ENCODE results near the gene ETV7.

ETV7 gene

DNA sequence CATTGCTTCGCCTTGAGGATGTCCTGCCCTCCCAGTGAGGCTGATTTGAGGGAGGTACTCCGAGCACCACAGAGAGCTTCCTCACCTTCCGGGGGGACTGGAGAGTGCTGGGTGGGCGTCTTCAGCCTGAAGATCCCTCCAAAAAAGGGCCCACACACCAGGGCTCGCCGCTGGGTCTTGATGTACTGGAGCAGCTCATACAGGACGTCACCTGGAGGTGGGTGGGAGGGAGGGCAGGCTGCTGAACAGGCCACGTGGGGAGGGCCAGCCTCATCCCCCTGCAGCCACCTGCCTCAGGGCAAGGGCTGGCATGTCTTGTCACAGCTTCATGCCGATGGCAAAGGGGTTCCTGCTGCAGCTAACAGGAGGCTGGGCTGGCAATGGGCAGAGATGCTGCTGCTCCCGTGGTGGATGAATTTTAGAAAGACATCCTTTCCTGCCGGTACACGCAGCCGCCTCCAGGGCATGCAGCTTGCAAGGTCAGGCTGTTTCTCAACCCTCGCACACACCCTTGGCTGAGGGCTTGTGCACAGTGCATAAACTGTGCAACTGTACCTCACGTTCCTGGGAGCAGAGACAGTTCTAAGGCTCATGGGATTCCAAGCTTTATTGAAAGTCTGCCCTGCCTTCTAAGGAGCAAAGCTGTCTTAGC, 14.0 kb downstream of the ETV7 start:
- TF ChIP-seq, protein P1, sequence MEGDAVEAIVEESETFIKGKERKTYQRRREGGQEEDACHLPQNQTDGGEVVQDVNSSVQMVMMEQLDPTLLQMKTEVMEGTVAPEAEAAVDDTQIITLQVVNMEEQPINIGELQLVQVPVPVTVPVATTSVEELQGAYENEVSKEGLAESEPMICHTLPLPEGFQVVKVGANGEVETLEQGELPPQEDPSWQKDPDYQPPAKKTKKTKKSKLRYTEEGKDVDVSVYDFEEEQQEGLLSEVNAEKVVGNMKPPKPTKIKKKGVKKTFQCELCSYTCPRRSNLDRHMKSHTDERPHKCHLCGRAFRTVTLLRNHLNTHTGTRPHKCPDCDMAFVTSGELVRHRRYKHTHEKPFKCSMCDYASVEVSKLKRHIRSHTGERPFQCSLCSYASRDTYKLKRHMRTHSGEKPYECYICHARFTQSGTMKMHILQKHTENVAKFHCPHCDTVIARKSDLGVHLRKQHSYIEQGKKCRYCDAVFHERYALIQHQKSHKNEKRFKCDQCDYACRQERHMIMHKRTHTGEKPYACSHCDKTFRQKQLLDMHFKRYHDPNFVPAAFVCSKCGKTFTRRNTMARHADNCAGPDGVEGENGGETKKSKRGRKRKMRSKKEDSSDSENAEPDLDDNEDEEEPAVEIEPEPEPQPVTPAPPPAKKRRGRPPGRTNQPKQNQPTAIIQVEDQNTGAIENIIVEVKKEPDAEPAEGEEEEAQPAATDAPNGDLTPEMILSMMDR (IDR thresholded peaks at IDR 0.05; ENCODE audit: insufficient read depth, low read length, poor library complexity, severe bottlenecking): no peak
- H3K36me3 ChIP-seq (ENCODE audit: control insufficient read depth, insufficient read depth, low read length): no peaks in the 10 kb centered on the region; the same call in 1 of the 2 replicates
- no peak for DNase-seq (ENCODE audit: extremely low read depth, insufficient read length)
- H3K4me3 ChIP-seq (replicated peaks; ENCODE audit: low read depth, low read length): no peak overlapping the region
- H3K27me3 ChIP-seq (replicated peaks; ENCODE audit: control insufficient read depth, insufficient read depth, low read length): no peaks in the 10 kb centered on the region

DNA sequence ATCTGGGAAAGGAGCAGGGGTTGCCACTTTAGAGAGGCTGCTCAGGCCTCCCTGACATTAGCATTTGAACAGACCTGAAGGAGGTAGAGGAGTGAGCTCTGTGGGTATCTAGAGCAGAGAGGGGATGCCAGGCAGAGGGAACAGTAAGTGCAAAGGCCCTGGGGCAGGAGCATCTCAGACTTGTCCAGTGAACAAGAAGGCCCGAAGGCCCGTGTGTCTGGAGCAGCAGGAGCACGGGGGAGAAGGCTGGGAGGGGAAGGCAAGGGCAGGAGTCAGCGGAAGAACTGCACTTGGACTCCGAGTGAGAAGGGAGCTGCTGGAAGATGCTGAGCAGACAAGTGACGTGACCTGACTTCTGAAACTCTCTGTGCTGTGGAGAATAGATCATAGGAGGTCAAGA, 15.4 kb downstream of the ETV7 start:
- no peak for DNase-seq (ENCODE audit: extremely low read depth, insufficient read length)
- TF ChIP-seq, protein P1 (IDR thresholded peaks at IDR 0.05; ENCODE audit: insufficient read depth, low read length, poor library complexity, severe bottlenecking): no peak
- no peak overlapping the region for H3K4me3 ChIP-seq (replicated peaks; ENCODE audit: low read depth, low read length)
- H3K36me3 ChIP-seq (ENCODE audit: control insufficient read depth, insufficient read depth, low read length): no peaks in the 10 kb centered on the region; the same call in 1 of the 2 replicates
- no peaks in the 10 kb centered on the region for H3K27me3 ChIP-seq (replicated peaks; ENCODE audit: control insufficient read depth, insufficient read depth, low read length)

DNA sequence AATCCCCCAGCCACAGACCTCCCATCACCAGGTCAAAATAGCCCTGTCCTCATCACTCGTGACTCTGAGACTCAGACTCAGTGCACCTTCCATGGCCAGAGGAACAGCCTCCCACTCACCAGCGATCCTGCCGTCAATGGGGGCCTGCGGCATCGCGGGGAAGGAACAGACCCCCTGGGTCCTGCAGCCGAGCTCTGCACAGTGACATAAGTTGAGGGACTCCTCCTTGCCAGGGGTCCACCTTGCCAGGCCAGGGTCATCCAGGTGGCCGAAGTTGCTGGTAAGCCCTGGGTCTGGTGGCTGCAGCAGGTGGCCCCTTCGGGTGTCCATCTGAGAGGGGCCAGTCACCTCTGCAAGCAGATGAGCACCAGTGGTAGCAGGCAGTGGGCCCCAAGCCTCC, 16.3 kb downstream of the ETV7 start:
- DNase-seq (ENCODE audit: extremely low read depth, insufficient read length): no peak
- no peaks in the 10 kb centered on the region for H3K27me3 ChIP-seq (replicated peaks; ENCODE audit: control insufficient read depth, insufficient read depth, low read length)
- no peaks in the 10 kb centered on the region; the same call in none of the 2 replicates for H3K36me3 ChIP-seq (ENCODE audit: control insufficient read depth, insufficient read depth, low read length)
- H3K4me3 ChIP-seq (replicated peaks; ENCODE audit: low read depth, low read length): no peak overlapping the region
- TF ChIP-seq, protein P1 (IDR thresholded peaks at IDR 0.05; ENCODE audit: insufficient read depth, low read length, poor library complexity, severe bottlenecking): no peak

DNA sequence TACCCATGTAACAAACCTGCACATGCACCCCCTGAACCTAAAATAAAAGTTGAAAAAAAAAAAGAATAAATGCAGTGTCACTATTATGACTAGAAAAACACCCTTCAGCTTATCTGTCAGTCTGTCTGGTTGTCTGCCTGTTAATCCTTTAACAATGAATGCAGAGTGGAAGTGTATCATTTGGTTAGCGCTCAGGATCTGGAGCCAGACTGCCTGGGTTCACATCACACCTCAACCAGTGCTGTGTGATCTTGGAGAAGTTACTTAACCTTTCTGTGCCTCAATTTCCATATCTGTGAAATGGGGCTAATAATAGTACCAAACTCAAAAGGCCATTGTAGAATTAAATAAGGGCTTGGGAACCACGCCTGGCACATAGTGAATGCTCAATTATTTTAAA, 16.8 kb downstream of the ETV7 start:
- Histone ChIP-seq H3K4me3 (replicated peaks; ENCODE audit: low read depth, low read length) (no peak overlapping the region), H3K27me3 (replicated peaks; ENCODE audit: control insufficient read depth, insufficient read depth, low read length) (no peaks in the 10 kb centered on the region), H3K36me3 (ENCODE audit: control insufficient read depth, insufficient read depth, low read length) (no peaks in the 10 kb centered on the region; the same call in none of the 2 replicates)
- DNase-seq (ENCODE audit: extremely low read depth, insufficient read length): no peak
- TF ChIP-seq, protein P1 (IDR thresholded peaks at IDR 0.05; ENCODE audit: insufficient read depth, low read length, poor library complexity, severe bottlenecking): no peak

DNA sequence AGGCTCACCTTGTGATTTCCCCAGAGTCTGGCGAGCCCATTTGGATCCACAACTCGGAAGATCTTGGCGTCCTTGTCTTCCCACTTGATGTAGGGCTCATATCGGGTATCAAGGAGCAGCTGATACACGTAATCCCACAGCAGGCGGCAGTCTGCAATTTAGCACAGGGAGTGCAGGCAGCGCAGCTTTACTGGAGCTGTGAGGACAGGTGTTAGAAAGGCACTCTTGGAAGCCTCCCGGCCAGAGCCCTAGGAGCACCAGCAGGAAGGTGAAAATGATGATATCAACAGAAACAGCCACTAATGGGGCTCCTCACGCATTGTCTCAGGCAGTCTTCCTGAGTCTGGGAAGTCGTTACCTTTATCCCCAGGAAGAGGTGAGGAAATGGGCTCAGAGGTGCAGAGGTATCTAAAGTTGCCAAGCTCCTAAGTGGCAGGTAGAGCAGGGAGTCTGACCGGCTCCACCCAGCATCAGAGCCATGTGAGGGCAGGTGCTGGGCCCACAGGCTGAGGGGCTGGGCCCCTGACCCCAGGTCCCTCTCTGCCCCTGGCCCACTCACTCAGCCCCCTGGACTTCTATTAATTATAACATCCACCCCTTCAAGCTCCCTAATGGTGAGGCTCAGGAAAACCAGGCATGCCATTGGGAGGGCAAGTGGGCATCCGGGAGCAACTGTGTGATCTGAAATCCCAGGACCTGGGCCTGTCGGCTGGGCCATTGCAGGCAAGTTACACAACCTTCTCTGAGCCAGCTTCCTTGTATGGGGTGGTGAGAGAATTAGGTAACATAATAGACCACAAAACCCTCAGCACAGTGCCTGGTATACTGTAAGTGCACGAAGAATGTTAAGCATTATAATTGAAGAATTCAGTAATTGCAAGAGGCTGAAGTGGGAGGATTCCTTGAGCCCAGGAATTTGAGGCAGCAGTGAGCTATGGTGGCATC, 18.3 kb downstream of the ETV7 start:
- no peaks in the 10 kb centered on the region; the same call in none of the 2 replicates for H3K36me3 ChIP-seq (ENCODE audit: control insufficient read depth, insufficient read depth, low read length)
- TF ChIP-seq, protein P1 (IDR thresholded peaks at IDR 0.05; ENCODE audit: insufficient read depth, low read length, poor library complexity, severe bottlenecking): no peak
- no peaks in the 10 kb centered on the region for H3K27me3 ChIP-seq (replicated peaks; ENCODE audit: control insufficient read depth, insufficient read depth, low read length)
- no peak for DNase-seq (ENCODE audit: extremely low read depth, insufficient read length)
- H3K4me3 ChIP-seq (replicated peaks; ENCODE audit: low read depth, low read length): no peak overlapping the region

Data from GM06990 (cell line).